HepG2 (cell line): ENCODE measurements around the gene RYR2.

Experiments used
- ARID4A ChIP-seq: sonication (generic); formaldehyde crosslinking; IDR thresholded peaks from 2 replicates; pipeline ENCODE4 v1.5.0; 2020; ENCODE audit warnings: mild to moderate bottlenecking, missing genetic modification reagents, borderline replicate concordance
- CEBPG ChIP-seq: IDR thresholded peaks from 2 replicates; pipeline ENCODE4 v1.6.1; 2016
- FOXM1 ChIP-seq: sonication (generic); formaldehyde crosslinking; IDR thresholded peaks from 2 replicates; pipeline ENCODE4 v1.5.0; 2020; ENCODE audit warnings: missing genetic modification reagents
- GABPB1 ChIP-seq: IDR thresholded peaks from 2 replicates; pipeline ENCODE4 v1.6.1; 2016; ENCODE audit warnings: mild to moderate bottlenecking, missing genetic modification reagents, moderate library complexity, missing compliant biosample characterization
- MTA3 ChIP-seq: sonication (generic); formaldehyde crosslinking; IDR thresholded peaks from 2 replicates; pipeline ENCODE4 v1.4.0; 2020; ENCODE audit warnings: missing genetic modification reagents
- NAIF1 ChIP-seq: sonication (generic); formaldehyde crosslinking; IDR thresholded peaks from 2 replicates; pipeline ENCODE4 v1.5.0; 2020; ENCODE audit warnings: mild to moderate bottlenecking, missing genetic modification reagents, borderline replicate concordance
- SCMH1 ChIP-seq: sonication (generic); formaldehyde crosslinking; IDR thresholded peaks from 2 replicates; pipeline ENCODE4 v1.9.0; 2021; ENCODE audit warnings: missing genetic modification reagents, mild to moderate bottlenecking, borderline replicate concordance
- TEF ChIP-seq: sonication (generic); formaldehyde crosslinking; IDR thresholded peaks from 2 replicates; pipeline ENCODE4 v1.5.0; 2020; ENCODE audit warnings: missing genetic modification reagents
- ZNF616 ChIP-seq: sonication (generic); formaldehyde crosslinking; IDR thresholded peaks from 2 replicates; pipeline ENCODE4 v1.5.0; 2020; ENCODE audit warnings: low read depth, mild to moderate bottlenecking, missing genetic modification reagents
- ZSCAN9 ChIP-seq: IDR thresholded peaks from 2 replicates; pipeline ENCODE4 v1.6.1; 2016; ENCODE audit warnings: borderline replicate concordance
- TF ChIP-seq, protein P1 (sequence below): sonication (generic); formaldehyde crosslinking; conservative IDR thresholded peaks from 2 replicates; pipeline ENCODE4 v1.4.0; 2020; ENCODE audit warnings: missing genetic modification reagents
- TF ChIP-seq, protein P2 (sequence below): sonication (generic); formaldehyde crosslinking; IDR thresholded peaks from 2 replicates; pipeline ENCODE4 v1.8.1; 2023; ENCODE audit warnings: mild to moderate bottlenecking, missing genetic modification reagents, borderline replicate concordance

DNA sequence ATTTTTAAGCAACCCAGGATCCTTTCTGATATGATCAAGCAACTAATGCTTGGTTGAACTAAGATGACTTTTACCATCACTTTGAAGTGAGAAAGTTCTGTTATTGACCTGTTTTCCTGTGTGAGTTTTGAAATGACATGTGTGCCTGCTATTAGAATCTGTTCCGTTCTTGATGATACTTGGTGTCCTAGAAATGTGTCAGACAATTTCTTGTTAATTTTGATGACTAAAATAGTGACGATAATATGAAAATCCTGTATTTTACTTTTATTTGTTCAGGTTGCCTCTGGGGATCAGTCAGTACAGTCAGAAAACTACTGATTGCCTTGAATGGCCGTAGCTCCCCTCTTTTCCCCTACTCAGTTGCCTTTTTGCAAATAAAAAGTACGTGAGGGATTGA, 228.0 kb downstream of the RYR2 start:
- no peak for TF ChIP-seq GABPB1 (CRISPR knock-in tag)
- no peak for TF ChIP-seq ZSCAN9 (CRISPR knock-in tag)
- TF ChIP-seq, protein P1, sequence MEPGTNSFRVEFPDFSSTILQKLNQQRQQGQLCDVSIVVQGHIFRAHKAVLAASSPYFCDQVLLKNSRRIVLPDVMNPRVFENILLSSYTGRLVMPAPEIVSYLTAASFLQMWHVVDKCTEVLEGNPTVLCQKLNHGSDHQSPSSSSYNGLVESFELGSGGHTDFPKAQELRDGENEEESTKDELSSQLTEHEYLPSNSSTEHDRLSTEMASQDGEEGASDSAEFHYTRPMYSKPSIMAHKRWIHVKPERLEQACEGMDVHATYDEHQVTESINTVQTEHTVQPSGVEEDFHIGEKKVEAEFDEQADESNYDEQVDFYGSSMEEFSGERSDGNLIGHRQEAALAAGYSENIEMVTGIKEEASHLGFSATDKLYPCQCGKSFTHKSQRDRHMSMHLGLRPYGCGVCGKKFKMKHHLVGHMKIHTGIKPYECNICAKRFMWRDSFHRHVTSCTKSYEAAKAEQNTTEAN: no peak
- no peak for TF ChIP-seq TEF
- no peak for TF ChIP-seq NAIF1 (CRISPR knock-in tag)
- TF ChIP-seq FOXM1 (CRISPR knock-in tag): no peak
- TF ChIP-seq CEBPG (CRISPR knock-in tag): no peak
- TF ChIP-seq MTA3 (CRISPR knock-in tag): no peak
- no peak for TF ChIP-seq SCMH1
- TF ChIP-seq ZNF616: no peak
- TF ChIP-seq, protein P2, sequence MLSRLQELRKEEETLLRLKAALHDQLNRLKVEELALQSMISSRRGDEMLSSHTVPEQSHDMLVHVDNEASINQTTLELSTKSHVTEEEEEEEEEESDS: no peak
- no peak for TF ChIP-seq ARID4A (CRISPR knock-in tag)
